LNCAP (cell line): ENCODE measurements around the gene FRMD6.

Experiments used
- TF ChIP-seq, protein P1 (sequence below): fragments of 450-650 bp; IDR thresholded peaks from 2 replicates; pipeline ENCODE4 v1.5.1; 2017; ENCODE audit warnings: mild to moderate bottlenecking

The FRMD6 gene

DNA sequence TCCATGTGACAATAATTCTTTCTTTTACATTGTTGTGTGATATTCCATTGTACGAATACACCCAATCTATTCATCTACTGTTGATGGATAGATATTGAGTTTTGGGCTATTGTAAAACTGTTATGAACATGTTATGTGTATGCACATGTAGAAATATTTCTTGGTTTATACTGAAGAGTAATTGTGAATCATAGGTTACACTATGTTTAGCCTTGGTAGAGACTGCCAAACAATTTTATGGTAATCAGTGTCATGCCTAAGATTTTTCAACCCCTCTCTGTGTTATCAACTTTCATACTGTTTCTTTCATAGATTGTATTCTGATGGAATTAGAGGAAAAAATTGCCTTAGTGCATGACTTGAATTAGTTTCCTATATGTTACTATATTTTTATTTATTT lies 39.5 kb downstream of the FRMD6 start:
- TF ChIP-seq, protein P1, sequence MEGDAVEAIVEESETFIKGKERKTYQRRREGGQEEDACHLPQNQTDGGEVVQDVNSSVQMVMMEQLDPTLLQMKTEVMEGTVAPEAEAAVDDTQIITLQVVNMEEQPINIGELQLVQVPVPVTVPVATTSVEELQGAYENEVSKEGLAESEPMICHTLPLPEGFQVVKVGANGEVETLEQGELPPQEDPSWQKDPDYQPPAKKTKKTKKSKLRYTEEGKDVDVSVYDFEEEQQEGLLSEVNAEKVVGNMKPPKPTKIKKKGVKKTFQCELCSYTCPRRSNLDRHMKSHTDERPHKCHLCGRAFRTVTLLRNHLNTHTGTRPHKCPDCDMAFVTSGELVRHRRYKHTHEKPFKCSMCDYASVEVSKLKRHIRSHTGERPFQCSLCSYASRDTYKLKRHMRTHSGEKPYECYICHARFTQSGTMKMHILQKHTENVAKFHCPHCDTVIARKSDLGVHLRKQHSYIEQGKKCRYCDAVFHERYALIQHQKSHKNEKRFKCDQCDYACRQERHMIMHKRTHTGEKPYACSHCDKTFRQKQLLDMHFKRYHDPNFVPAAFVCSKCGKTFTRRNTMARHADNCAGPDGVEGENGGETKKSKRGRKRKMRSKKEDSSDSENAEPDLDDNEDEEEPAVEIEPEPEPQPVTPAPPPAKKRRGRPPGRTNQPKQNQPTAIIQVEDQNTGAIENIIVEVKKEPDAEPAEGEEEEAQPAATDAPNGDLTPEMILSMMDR: no peak

DNA sequence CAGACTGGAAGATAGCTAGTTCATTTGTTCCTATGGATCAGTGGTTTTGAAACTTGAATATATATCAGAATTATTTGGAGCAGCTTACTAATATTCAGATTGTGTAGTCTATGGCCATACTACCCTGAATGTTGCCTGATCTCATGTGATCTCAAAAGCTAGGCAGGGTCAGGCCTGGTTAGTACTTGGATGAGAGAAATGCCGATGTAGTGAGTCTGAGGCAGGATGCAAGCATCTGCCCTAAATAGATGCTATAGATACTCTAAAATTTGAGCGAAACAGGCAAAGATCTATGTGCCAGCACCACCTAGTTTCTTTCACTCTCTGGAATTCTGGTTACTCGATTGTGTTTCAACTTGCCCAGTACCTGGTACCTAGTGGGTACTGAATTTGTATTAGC lies 40.9 kb downstream of the FRMD6 start:
- TF ChIP-seq, protein P1: no peak

DNA sequence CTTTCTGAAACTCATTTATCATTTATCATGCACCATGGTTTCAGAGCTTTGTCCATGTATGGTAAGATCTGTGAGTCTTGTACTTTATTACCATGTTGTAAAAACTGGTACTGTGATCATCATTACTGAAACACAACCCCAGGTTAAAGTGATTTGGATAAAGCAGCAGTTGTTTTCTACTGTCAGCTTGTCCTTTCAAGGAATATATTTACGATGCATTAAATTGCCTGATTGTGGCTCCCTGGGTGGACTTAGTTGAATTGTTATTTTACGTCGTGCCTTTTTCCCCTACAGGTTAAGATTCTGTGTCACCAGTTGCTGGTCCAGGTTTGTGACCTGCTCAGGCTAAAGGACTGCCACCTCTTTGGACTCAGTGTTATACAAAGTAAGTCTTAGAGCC lies 46.1 kb downstream of the FRMD6 start:
- TF ChIP-seq, protein P1: no peak

DNA sequence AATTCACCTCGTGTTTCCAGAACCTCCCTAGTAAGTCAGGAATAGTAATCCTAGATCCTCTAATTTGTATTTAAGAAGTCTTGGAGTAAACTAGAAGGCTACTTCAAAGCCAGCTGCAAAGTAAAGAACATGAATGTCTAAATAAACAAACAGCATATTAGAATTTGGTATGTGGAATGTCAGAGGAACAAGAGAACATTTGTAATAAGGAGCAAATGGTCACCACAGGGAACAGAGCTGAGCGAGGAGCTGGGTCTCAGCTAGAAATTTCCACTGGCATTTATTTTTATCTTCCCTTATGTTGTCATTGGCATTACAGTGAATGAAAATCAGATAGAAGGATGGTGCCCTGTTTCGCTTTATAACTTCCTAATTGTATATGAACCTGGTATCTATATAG lies 50.2 kb downstream of the FRMD6 start:
- TF ChIP-seq, protein P1: no peak

DNA sequence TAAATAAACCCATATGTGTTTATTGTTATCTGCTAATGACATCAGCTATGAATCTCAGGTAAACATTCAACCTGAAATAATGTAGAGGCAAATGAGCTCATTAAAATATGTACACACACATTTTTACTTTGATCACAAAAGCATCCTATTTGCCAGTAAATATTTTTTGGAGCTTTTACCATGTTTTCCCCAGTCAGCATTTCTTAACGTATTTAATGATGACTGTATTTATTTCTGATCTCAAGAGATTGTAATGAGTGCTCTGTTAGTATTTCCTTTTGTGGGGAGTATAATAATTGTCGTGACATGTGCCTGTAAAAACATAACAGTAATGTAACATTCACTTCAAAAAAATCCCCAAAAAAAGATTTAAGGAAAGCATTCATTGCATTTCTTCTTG lies 52.1 kb downstream of the FRMD6 start:
- TF ChIP-seq, protein P1: no peak

DNA sequence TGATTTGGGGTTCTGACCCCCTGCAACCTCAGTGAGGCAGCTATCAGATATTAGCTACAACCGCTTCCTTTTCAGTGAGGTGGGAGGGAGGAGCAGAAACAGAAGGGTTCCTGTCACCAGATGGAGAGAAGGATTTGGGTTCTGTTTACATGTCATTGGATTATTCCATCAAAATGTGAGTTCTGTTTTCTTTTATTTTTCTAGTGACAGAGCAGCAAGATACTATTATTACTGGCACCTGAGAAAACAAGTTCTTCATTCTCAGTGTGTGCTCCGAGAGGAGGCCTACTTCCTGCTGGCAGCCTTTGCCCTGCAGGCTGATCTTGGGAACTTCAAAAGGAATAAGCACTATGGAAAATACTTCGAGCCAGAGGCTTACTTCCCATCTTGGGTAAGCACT lies 52.8 kb downstream of the FRMD6 start:
- TF ChIP-seq, protein P1: no peak

DNA sequence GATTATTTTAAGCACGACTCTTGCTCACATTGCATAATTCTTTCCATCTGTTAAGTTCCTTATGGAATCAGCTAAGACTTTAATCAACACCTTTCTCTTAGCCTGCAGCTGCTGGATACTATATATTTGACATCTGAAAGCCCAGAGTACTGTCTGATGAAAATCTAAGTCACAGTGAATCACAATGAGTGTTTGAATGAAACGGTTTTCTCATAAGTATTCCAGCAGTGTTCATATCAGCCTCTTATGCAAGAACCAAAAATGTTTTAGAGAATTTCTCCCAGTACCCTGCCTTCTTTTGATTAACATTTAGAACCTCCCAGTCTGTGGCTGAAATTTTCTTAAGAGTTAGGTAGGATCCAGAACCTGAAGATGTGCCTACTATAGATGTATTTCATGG lies 55.6 kb downstream of the FRMD6 start:
- TF ChIP-seq, protein P1: no peak

DNA sequence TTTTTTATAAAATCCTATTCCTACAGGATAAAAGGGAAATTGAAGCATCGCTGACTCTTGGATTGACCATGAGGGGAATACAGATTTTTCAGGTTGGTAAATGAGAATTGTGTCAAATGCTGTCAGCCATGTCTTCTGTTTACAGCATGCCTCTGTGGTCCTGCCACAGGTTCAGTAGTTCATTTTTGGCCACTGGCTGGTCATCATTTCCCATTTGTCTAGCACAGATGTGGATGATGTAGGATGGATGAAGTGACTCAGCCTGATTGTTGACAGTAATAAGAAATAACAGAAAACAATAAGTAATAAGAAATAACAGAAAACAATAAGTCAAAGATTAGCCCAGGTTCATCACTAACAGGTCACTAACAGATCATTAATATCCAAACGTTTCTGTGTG lies 59.8 kb downstream of the FRMD6 start:
- TF ChIP-seq, protein P1: no peak
